GM23338 (cell line): ENCODE data around the gene L3MBTL1. TPM values are rescaled to one million over a fixed set of nuclear protein-coding genes. Genes with fewer than 3 reads are reported as not detected.

Experiments used
- ATAC-seq: fragments of 200-7000 bp; cut with Tn5 transposase; 3 replicates; pipeline ENCODE4 v1.9.1; 2020
- DNase-seq: peaks from one replicate; pipeline ENCODE4 v3.0.0-alpha.2; 2015; ENCODE audit warnings: low spot score
- H2AFZ ChIP-seq: fragments of 200-600 bp; sonication (generic); 2 replicates; pipeline ENCODE4 v1.8.0; 2016; ENCODE audit warnings: antibody characterized with exemption, mild to moderate bottlenecking, moderate library complexity
- H3F3A ChIP-seq: fragments of 200-600 bp; sonication (generic); replicated peaks from 2 replicates; pipeline ENCODE4 v1.8.0; 2017; ENCODE audit warnings: antibody characterized with exemption, mixed run types, low read depth
- H3K27ac ChIP-seq: fragments of 200-600 bp; sonication (generic); 2 replicates; pipeline ENCODE4 v1.6.1; 2016; ENCODE audit warnings: low read depth
- H3K27me3 ChIP-seq: fragments of 200-600 bp; sonication (generic); 2 replicates; pipeline ENCODE4 v1.8.0; 2016; ENCODE audit warnings: mild to moderate bottlenecking, mixed run types, moderate library complexity; ENCODE audit not compliant: insufficient read depth
- H3K36me3 ChIP-seq: fragments of 200-600 bp; sonication (generic); 2 replicates; pipeline ENCODE4 v1.8.0; 2016; ENCODE audit warnings: mild to moderate bottlenecking; ENCODE audit not compliant: insufficient read depth
- H3K4me1 ChIP-seq: fragments of 200-600 bp; sonication (generic); 2 replicates; pipeline ENCODE4 v1.8.0; 2016; ENCODE audit warnings: mild to moderate bottlenecking, moderate library complexity; ENCODE audit not compliant: insufficient read depth
- H3K4me2 ChIP-seq: fragments of 200-600 bp; sonication (generic); 2 replicates; pipeline ENCODE4 v1.7.1; 2017; ENCODE audit warnings: mixed run types
- H3K4me3 ChIP-seq: fragments of 200-600 bp; sonication (generic); 2 replicates; pipeline ENCODE4 v1.6.1; 2016; ENCODE audit warnings: mixed run types
- H3K79me2 ChIP-seq: fragments of 200-600 bp; sonication (generic); replicated peaks from 2 replicates; pipeline ENCODE4 v1.8.0; 2017; ENCODE audit warnings: mild to moderate bottlenecking; ENCODE audit not compliant: insufficient read depth
- H3K9me2 ChIP-seq: fragments of 200-600 bp; sonication (generic); 2 replicates; pipeline ENCODE4 v1.8.0; 2017; ENCODE audit not compliant: insufficient read depth
- H4K20me1 ChIP-seq: fragments of 200-600 bp; sonication (generic); replicated peaks from 2 replicates; pipeline ENCODE4 v1.8.0; 2017; ENCODE audit warnings: mild to moderate bottlenecking; ENCODE audit not compliant: insufficient read depth
- H3K27ac Mint-ChIP-seq: 2 replicates; pipeline ENCODE4 v1.8.0; 2020; ENCODE audit warnings: inconsistent platforms, mild to moderate bottlenecking, moderate library complexity, mixed read lengths
- H3K27me3 Mint-ChIP-seq: 3 replicates; pipeline ENCODE4 v1.8.0; 2022; ENCODE audit warnings: low read depth, mild to moderate bottlenecking, moderate library complexity, mixed read lengths, inconsistent platforms; ENCODE audit not compliant: insufficient read depth, poor library complexity
- H3K36me3 Mint-ChIP-seq: 3 replicates; pipeline ENCODE4 v1.8.0; 2021; ENCODE audit warnings: low read depth, mild to moderate bottlenecking, inconsistent platforms, moderate library complexity, mixed read lengths
- H3K4me1 Mint-ChIP-seq: 3 replicates; pipeline ENCODE4 v1.8.0; 2020; ENCODE audit warnings: mild to moderate bottlenecking, inconsistent platforms, mixed read lengths
- H3K4me3 Mint-ChIP-seq: 3 replicates; pipeline ENCODE4 v1.8.0; 2021; ENCODE audit warnings: moderate library complexity, mild to moderate bottlenecking, inconsistent platforms, mixed read lengths
- H3K9me3 Mint-ChIP-seq: 3 replicates; pipeline ENCODE4 v1.8.0; 2020; ENCODE audit warnings: moderate library complexity, mild to moderate bottlenecking, inconsistent platforms, mixed read lengths
- JUNB ChIP-seq: IDR thresholded peaks from one replicate; pipeline ENCODE4 v1.6.1; 2016; ENCODE audit warnings: antibody characterized with exemption; ENCODE audit not compliant: unreplicated experiment
- ZNF114 ChIP-seq: fragments of 250-450 bp; sonication (Bioruptor Pico); IDR thresholded peaks from 2 replicates; pipeline ENCODE4 v1.5.0; 2020; ENCODE audit warnings: mild to moderate bottlenecking, moderate library complexity
- ZNF331 ChIP-seq: fragments of 250-450 bp; sonication (Bioruptor Pico); IDR thresholded peaks from 2 replicates; pipeline ENCODE4 v1.5.0; 2020; ENCODE audit warnings: low read depth, mild to moderate bottlenecking, moderate library complexity
- polyA plus RNA-seq: library from polyadenylated mRNA; unstranded; fragments of >200 nt; fragmentation: Nextera tagmentation; extraction: Ambion mirVana; gene quantifications from 2 replicates; pipeline ENCODE4 v1.2.1, GENCODE V29; 2016
- total RNA-seq: library from RNA; depleted of rRNA; stranded (reverse); fragments of >200 nt; shearing (Covaris generic); gene quantifications from 2 replicates; pipeline ENCODE4 v1.2.3, GENCODE V29; 2014
- TF ChIP-seq, protein P1 (sequence below): IDR thresholded peaks from one replicate; pipeline ENCODE4 v1.6.1; 2018; ENCODE audit warnings: antibody characterized with exemption; ENCODE audit not compliant: unreplicated experiment
- TF ChIP-seq, protein P2 (sequence below): IDR thresholded peaks from 2 replicates; pipeline ENCODE4 v1.6.1; 2016; ENCODE audit warnings: antibody characterized with exemption
- TF ChIP-seq, protein P3 (sequence below), 2 experiments: fragments of 200-600 bp in 1 of 2; sonication (generic) in 1 of 2; conservative IDR thresholded peaks; 2 replicates each; pipeline versions ENCODE4 v1.5.1 to v1.6.1; 2016 to 2017; ENCODE audit warnings: antibody characterized with exemption in 2 of 2, low read depth in 2 of 2, mild to moderate bottlenecking in 2 of 2, moderate library complexity in 1 of 2
- TF ChIP-seq, protein P4 (sequence below): fragments of 250-450 bp; sonication (Bioruptor Pico); IDR thresholded peaks from 2 replicates; pipeline ENCODE4 v1.5.0; 2020; ENCODE audit warnings: mild to moderate bottlenecking, moderate library complexity

The L3MBTL1 gene
- total and polyA plus RNA-seq, 2 experiments from 2014 or later: 6.5 to 33.6 TPM

DNA sequence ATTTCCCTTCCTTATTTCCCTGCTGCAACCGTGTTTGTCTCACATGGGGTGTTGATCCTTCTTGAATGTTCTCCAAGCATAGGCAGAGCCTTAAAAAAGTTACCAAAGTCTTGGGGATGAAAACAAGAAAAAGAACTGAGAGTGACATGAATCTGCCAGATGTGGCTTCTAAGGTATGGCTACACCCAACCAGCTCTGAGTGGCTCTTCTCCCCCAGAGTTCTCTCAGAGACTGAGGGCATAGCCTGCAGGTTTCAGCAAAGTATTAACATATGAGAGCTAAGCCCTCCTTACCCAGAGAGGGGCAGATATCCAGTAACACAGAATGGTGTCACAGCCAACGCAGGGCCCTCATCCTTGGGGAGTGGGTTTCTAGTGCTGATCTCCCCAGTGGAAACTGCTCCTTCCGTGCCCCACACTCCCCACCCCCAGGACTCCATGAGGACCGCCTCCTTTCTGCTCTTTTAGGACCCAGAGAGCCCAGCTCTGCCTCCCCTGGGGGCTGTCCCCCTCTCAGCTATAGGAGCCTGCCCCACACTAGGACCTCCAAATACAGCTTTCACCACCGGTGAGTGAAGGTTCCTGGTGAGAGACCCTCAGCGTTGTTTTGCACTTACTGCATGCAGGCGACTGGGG lies 28.0 kb downstream of the L3MBTL1 start:
- Mint-ChIP-seq H3K4me3 (no peak overlapping the region), H3K9me3 (no peaks in the 10 kb centered on the region; the same call in 1 of the 3 replicates), H3K27ac (no peak overlapping the region), H3K27me3 (peaks cover 12% of the 10 kb centered on the region), H3K36me3 (peaks cover 12% of the 10 kb centered on the region; the same call in 1 of the 3 replicates), H3K4me1 (no peaks in the 10 kb centered on the region)
- H4K20me1 ChIP-seq: no peaks in the 10 kb centered on the region
- H3F3A ChIP-seq: no peaks in the 10 kb centered on the region
- H3K4me2 ChIP-seq: no peak overlapping the region
- H2AFZ ChIP-seq: no peak overlapping the region
- no peaks in the 10 kb centered on the region for H3K79me2 ChIP-seq
- H3K27ac ChIP-seq: no peak overlapping the region
- no peaks in the 10 kb centered on the region for H3K4me1 ChIP-seq
- H3K4me3 ChIP-seq: no peak overlapping the region
- DNase-seq (no peak), ATAC-seq (no peak)
- no peaks in the 10 kb centered on the region for H3K9me2 ChIP-seq
- TF ChIP-seq, protein P1, sequence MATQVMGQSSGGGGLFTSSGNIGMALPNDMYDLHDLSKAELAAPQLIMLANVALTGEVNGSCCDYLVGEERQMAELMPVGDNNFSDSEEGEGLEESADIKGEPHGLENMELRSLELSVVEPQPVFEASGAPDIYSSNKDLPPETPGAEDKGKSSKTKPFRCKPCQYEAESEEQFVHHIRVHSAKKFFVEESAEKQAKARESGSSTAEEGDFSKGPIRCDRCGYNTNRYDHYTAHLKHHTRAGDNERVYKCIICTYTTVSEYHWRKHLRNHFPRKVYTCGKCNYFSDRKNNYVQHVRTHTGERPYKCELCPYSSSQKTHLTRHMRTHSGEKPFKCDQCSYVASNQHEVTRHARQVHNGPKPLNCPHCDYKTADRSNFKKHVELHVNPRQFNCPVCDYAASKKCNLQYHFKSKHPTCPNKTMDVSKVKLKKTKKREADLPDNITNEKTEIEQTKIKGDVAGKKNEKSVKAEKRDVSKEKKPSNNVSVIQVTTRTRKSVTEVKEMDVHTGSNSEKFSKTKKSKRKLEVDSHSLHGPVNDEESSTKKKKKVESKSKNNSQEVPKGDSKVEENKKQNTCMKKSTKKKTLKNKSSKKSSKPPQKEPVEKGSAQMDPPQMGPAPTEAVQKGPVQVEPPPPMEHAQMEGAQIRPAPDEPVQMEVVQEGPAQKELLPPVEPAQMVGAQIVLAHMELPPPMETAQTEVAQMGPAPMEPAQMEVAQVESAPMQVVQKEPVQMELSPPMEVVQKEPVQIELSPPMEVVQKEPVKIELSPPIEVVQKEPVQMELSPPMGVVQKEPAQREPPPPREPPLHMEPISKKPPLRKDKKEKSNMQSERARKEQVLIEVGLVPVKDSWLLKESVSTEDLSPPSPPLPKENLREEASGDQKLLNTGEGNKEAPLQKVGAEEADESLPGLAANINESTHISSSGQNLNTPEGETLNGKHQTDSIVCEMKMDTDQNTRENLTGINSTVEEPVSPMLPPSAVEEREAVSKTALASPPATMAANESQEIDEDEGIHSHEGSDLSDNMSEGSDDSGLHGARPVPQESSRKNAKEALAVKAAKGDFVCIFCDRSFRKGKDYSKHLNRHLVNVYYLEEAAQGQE: no peak
- TF ChIP-seq ZNF114 (CRISPR knock-in tag) (no peak), ZNF331 (CRISPR knock-in tag) (no peak), JUNB (no peak)
- TF ChIP-seq, protein P2, sequence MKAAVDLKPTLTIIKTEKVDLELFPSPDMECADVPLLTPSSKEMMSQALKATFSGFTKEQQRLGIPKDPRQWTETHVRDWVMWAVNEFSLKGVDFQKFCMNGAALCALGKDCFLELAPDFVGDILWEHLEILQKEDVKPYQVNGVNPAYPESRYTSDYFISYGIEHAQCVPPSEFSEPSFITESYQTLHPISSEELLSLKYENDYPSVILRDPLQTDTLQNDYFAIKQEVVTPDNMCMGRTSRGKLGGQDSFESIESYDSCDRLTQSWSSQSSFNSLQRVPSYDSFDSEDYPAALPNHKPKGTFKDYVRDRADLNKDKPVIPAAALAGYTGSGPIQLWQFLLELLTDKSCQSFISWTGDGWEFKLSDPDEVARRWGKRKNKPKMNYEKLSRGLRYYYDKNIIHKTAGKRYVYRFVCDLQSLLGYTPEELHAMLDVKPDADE: no peak
- TF ChIP-seq, protein P3, sequence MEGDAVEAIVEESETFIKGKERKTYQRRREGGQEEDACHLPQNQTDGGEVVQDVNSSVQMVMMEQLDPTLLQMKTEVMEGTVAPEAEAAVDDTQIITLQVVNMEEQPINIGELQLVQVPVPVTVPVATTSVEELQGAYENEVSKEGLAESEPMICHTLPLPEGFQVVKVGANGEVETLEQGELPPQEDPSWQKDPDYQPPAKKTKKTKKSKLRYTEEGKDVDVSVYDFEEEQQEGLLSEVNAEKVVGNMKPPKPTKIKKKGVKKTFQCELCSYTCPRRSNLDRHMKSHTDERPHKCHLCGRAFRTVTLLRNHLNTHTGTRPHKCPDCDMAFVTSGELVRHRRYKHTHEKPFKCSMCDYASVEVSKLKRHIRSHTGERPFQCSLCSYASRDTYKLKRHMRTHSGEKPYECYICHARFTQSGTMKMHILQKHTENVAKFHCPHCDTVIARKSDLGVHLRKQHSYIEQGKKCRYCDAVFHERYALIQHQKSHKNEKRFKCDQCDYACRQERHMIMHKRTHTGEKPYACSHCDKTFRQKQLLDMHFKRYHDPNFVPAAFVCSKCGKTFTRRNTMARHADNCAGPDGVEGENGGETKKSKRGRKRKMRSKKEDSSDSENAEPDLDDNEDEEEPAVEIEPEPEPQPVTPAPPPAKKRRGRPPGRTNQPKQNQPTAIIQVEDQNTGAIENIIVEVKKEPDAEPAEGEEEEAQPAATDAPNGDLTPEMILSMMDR (conservative IDR thresholded peaks at IDR 0.05; ENCODE audit: low read depth in 2 of 2): no peak
- TF ChIP-seq, protein P4, sequence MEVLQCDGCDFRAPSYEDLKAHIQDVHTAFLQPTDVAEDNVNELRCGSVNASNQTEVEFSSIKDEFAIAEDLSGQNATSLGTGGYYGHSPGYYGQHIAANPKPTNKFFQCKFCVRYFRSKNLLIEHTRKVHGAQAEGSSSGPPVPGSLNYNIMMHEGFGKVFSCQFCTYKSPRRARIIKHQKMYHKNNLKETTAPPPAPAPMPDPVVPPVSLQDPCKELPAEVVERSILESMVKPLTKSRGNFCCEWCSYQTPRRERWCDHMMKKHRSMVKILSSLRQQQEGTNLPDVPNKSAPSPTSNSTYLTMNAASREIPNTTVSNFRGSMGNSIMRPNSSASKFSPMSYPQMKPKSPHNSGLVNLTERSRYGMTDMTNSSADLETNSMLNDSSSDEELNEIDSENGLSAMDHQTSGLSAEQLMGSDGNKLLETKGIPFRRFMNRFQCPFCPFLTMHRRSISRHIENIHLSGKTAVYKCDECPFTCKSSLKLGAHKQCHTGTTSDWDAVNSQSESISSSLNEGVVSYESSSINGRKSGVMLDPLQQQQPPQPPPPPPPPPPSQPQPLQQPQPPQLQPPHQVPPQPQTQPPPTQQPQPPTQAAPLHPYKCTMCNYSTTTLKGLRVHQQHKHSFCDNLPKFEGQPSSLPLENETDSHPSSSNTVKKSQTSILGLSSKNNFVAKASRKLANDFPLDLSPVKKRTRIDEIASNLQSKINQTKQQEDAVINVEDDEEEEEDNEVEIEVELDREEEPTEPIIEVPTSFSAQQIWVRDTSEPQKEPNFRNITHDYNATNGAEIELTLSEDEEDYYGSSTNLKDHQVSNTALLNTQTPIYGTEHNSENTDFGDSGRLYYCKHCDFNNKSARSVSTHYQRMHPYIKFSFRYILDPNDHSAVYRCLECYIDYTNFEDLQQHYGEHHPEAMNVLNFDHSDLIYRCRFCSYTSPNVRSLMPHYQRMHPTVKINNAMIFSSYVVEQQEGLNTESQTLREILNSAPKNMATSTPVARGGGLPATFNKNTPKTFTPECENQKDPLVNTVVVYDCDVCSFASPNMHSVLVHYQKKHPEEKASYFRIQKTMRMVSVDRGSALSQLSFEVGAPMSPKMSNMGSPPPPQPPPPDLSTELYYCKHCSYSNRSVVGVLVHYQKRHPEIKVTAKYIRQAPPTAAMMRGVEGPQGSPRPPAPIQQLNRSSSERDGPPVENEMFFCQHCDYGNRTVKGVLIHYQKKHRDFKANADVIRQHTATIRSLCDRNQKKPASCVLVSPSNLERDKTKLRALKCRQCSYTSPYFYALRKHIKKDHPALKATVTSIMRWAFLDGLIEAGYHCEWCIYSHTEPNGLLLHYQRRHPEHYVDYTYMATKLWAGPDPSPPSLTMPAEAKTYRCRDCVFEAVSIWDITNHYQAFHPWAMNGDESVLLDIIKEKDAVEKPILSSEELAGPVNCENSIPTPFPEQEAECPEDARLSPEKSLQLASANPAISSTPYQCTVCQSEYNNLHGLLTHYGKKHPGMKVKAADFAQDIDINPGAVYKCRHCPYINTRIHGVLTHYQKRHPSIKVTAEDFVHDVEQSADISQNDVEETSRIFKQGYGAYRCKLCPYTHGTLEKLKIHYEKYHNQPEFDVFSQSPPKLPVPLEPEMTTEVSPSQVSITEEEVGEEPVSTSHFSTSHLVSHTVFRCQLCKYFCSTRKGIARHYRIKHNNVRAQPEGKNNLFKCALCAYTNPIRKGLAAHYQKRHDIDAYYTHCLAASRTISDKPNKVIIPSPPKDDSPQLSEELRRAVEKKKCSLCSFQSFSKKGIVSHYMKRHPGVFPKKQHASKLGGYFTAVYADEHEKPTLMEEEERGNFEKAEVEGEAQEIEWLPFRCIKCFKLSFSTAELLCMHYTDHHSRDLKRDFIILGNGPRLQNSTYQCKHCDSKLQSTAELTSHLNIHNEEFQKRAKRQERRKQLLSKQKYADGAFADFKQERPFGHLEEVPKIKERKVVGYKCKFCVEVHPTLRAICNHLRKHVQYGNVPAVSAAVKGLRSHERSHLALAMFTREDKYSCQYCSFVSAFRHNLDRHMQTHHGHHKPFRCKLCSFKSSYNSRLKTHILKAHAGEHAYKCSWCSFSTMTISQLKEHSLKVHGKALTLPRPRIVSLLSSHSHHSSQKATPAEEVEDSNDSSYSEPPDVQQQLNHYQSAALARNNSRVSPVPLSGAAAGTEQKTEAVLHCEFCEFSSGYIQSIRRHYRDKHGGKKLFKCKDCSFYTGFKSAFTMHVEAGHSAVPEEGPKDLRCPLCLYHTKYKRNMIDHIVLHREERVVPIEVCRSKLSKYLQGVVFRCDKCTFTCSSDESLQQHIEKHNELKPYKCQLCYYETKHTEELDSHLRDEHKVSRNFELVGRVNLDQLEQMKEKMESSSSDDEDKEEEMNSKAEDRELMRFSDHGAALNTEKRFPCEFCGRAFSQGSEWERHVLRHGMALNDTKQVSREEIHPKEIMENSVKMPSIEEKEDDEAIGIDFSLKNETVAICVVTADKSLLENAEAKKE (CRISPR knock-in tag): no peak
- no peaks in the 10 kb centered on the region for H3K36me3 ChIP-seq
- no peaks in the 10 kb centered on the region for H3K27me3 ChIP-seq
